ENCODE measurements around the gene SFXN5. TPM values are rescaled to one million over a fixed set of nuclear protein-coding genes. Genes with fewer than 3 reads are reported as not detected.

Gene SFXN5
- total and polyA plus RNA-seq, 2 of the 8 experiments (the other 6 are each of a cell fraction or from before 2014, with no cell fraction given), result 29.3 to 33.1 TPM

GRCh38 chr2:73089270-73090030, 17.9 kb upstream of the SFXN5 start:
- Histone ChIP-seq H3K56ac (replicated peaks; ENCODE audit: insufficient read length, low read depth, low read length) (no peak overlapping the region), H3K4me2 (ENCODE audit: insufficient read depth in 1 of 2, low read depth in 2 of 2, low read length in 2 of 2) (no peak overlapping the region), H4K91ac (replicated peaks; ENCODE audit: insufficient read length, low read length) (no peak overlapping the region), H3K27ac (ENCODE audit: low read depth, low read length) (no peak overlapping the region), H2BK5ac (ENCODE audit: low read depth, low read length) (no peak overlapping the region; the same call in 1 of the 2 replicates), H3K79me1 (ENCODE audit: low read depth, low read length) (peaks cover 8% of the 10 kb centered on the region), H2BK15ac (ENCODE audit: low read length) (no peak overlapping the region), H4K8ac (ENCODE audit: extremely low read depth, insufficient read depth, low read length) (no peak overlapping the region), H2AFZ (ENCODE audit: low read length) (no peak overlapping the region), H3K9ac (replicated peaks in 1 of 4; ENCODE audit: extremely low read depth in 1 of 4, low read depth in 3 of 4, low read length in 3 of 4) (no peak overlapping the region), H3K4me3 (ENCODE audit: extremely low read depth in 1 of 4, insufficient read depth in 2 of 4, low read depth in 3 of 4, low read length in 4 of 4) (no peak overlapping the region), H4K5ac (ENCODE audit: insufficient read length, low read depth, low read length) (no peak overlapping the region), H3K36me3 (ENCODE audit: control insufficient read depth in 2 of 4, insufficient read depth in 4 of 4, low read length in 3 of 4) (no peaks in the 10 kb centered on the region), H4K20me1 (replicated peaks in 1 of 2; ENCODE audit: control insufficient read depth in 1 of 2, insufficient read depth in 2 of 2, low read length in 2 of 2) (peaks cover 0 to 8% of the 10 kb centered on the region in 2 experiments), H3K23ac (ENCODE audit: insufficient read length) (no peak overlapping the region), H2BK12ac (ENCODE audit: low read depth, low read length) (no peak overlapping the region), H2BK120ac (replicated peaks; ENCODE audit: low read depth, low read length) (no peak overlapping the region), H3K14ac (ENCODE audit: insufficient read length) (no peak overlapping the region), H2BK20ac (ENCODE audit: low read length) (no peak overlapping the region), H3K4ac (replicated peaks; ENCODE audit: insufficient read length, low read depth, low read length) (no peak overlapping the region), H3K4me1 (replicated peaks in 1 of 4; ENCODE audit: control insufficient read depth in 3 of 4, insufficient read depth in 4 of 4, low read length in 3 of 4) (no peaks in the 10 kb centered on the region; a peak in 2 of 7 replicates), H3K9me3 (ENCODE audit: insufficient read depth in 2 of 2, low read depth in 1 of 2, low read length in 1 of 2) (no peaks in the 10 kb centered on the region), H3K18ac (ENCODE audit: extremely low read depth, low read length) (no peak overlapping the region), H2AK5ac (ENCODE audit: low read depth, low read length) (peak overlapping the region; percentile 47; the same call in 1 of the 2 replicates), H3K79me2 (ENCODE audit: control insufficient read depth in 1 of 2, insufficient read depth in 2 of 2, low read length in 2 of 2) (no peaks in the 10 kb centered on the region; a peak in 1 of 4 replicates), H3K27me3 (replicated peaks in 1 of 4; ENCODE audit: control insufficient read depth in 3 of 4, extremely low read depth in 1 of 4, insufficient read depth in 3 of 4, low read length in 3 of 4) (no peaks in the 10 kb centered on the region), H3K23me2 (ENCODE audit: low read depth, low read length) (no peaks in the 10 kb centered on the region)
- no peak for DNase-seq (ENCODE audit: low read depth in 1 of 2, low spot score in 2 of 2)
- 93% methylated on average over 11 of the region's 11 CpGs; no CpG with 5 or more reads in 1 of the 2 experiments for WGBS, 2 experiments (ENCODE audit: extremely low coverage in 1 of 2, insufficient coverage in 1 of 2, insufficient read length in 1 of 2, insufficient replicate concordance in 2 of 2, low coverage in 1 of 2, low lambda C conversion rate in 2 of 2, missing lambda C conversion rate in 1 of 2)
- FAIRE-seq, result no peak
- ChIA-PET POLR2A (ENCODE audit: partially characterized antibody) (interaction anchor here (3.4 kb wide), 1 partner anchor 22 kb away, joined by 11 read pairs; no protein-coding TSS in a partner anchor), CTCF (ENCODE audit: partially characterized antibody) (interaction anchor here (1.3 to 12.9 kb wide), 14 partner anchors 9 to 123 kb away, joined by 3 to 321 read pairs (median 6); partner anchors contain the start of gene RAB11FIP5)
- TF ChIP-seq HDAC6 (IDR thresholded peaks at IDR 0.05; ENCODE audit: low read depth, low read length) (no peak), ZNF274 (IDR thresholded peaks at IDR 0.05; ENCODE audit: borderline replicate concordance, extremely low read depth, low read length) (no peak), SIRT6 (IDR thresholded peaks at IDR 0.05; ENCODE audit: low read length) (no peak)
